CD8-positive, alpha-beta memory T cell (primary cell): ENCODE data around the gene KAT8. TPM values are rescaled to one million over a fixed set of nuclear protein-coding genes. Genes with fewer than 3 reads are reported as not detected.
A peak's percentile ranks its signal among the peaks of the same experiment; 100 is the strongest.

ENCODE experiments used
- CTCF ChIA-PET: fragments of 350-600 bp; sonication (Branson Sonifier 250); formaldehyde crosslinking; loops from one replicate; lab custom pipeline; 2021; ENCODE audit warnings: antibody characterized with exemption; lab: Charles Lee
- POLR2A ChIA-PET: fragments of 350-600 bp; sonication (Branson Sonifier 250); formaldehyde crosslinking; loops from one replicate; lab custom pipeline; 2021; ENCODE audit warnings: antibody characterized with exemption; lab: Charles Lee
- DNase-seq, 5 donors: peaks; one replicate each; pipeline versions ENCODE4 v3.0.0 to v3.0.0-alpha.2; 2020 to 2022; ENCODE audit warnings: mixed read lengths in 1 of 5
- H3K27ac ChIP-seq: one replicate; pipeline ENCODE4 v1.7.0; 2013; ENCODE audit warnings: low read depth, mild to moderate bottlenecking, low read length, moderate library complexity
- H3K27me3 ChIP-seq: 2 replicates; pipeline ENCODE4 v1.7.0; 2013; ENCODE audit warnings: low read length, mild to moderate bottlenecking; ENCODE audit not compliant: insufficient read depth, poor library complexity, severe bottlenecking
- H3K36me3 ChIP-seq: 2 replicates; pipeline ENCODE4 v1.7.0; 2013; ENCODE audit warnings: mild to moderate bottlenecking, low read length, moderate library complexity; ENCODE audit not compliant: insufficient read depth
- H3K4me1 ChIP-seq: 2 replicates; pipeline ENCODE4 v1.7.0; 2013; ENCODE audit warnings: mild to moderate bottlenecking, low read length, moderate library complexity; ENCODE audit not compliant: insufficient read depth
- H3K4me3 ChIP-seq: 2 replicates; pipeline ENCODE4 v1.7.0; 2013; ENCODE audit warnings: mild to moderate bottlenecking, low read length
- H3K9me3 ChIP-seq: 2 replicates; pipeline ENCODE4 v1.7.0; 2013; ENCODE audit warnings: mild to moderate bottlenecking, low read length
- H3K27ac Mint-ChIP-seq, 8 donors: one replicate each; pipeline ENCODE4 v1.8.0; 2020 to 2021; ENCODE audit warnings: mixed read lengths in 8 of 8, mild to moderate bottlenecking in 6 of 8, inconsistent platforms in 3 of 8, moderate library complexity in 3 of 8
- H3K27me3 Mint-ChIP-seq, 2 donors: one replicate each; pipeline ENCODE4 v1.8.0; 2020 to 2021; ENCODE audit warnings: mixed read lengths in 2 of 2, mild to moderate bottlenecking in 1 of 2, moderate library complexity in 1 of 2
- H3K36me3 Mint-ChIP-seq, 3 donors: one replicate each; pipeline ENCODE4 v1.8.0; 2020 to 2021; ENCODE audit warnings: mixed read lengths in 3 of 3, inconsistent platforms in 1 of 3, mild to moderate bottlenecking in 1 of 3
- H3K4me1 Mint-ChIP-seq, 3 donors: one replicate each; pipeline ENCODE4 v1.8.0; 2020 to 2021; ENCODE audit warnings: mixed read lengths in 3 of 3, inconsistent platforms in 1 of 3, mild to moderate bottlenecking in 1 of 3
- H3K4me3 Mint-ChIP-seq, 7 donors: one replicate each; pipeline ENCODE4 v1.8.0; 2020 to 2021; ENCODE audit warnings: mixed read lengths in 7 of 7, mild to moderate bottlenecking in 6 of 7, moderate library complexity in 4 of 7, inconsistent platforms in 2 of 7
- H3K9me3 Mint-ChIP-seq, 5 donors: one replicate each; pipeline ENCODE4 v1.8.0; 2020 to 2022; ENCODE audit warnings: mixed read lengths in 5 of 5, mild to moderate bottlenecking in 3 of 5, moderate library complexity in 2 of 5, inconsistent platforms in 1 of 5
- polyA plus RNA-seq: library from polyadenylated mRNA; unstranded; fragments of 300-500 nt; fragmentation: Illumina TruSeq; gene quantifications from one replicate; pipeline ENCODE4 v1.2.3, GENCODE V29; 2021
- total RNA-seq, 2 experiments: library from RNA; stranded (reverse); gene quantifications; one replicate each; pipeline ENCODE4 v1.2.3, GENCODE V29; 2021

The KAT8 gene
- total and polyA plus RNA-seq, 3 experiments from 2014 or later: 56.1 to 67.3 (median 58.6) TPM

- Mint-ChIP-seq H3K9me3 (no peaks in the 10 kb centered on the region), H3K36me3 (peaks cover 0 to 63% (median 2%) of the 10 kb centered on the region in 3 donors), H3K27ac (peak overlapping the region in 4 of 8 donors; percentile 2 to 88 (median 50)), H3K4me1 (peaks cover 3 to 18% (median 6%) of the 10 kb centered on the region in 3 donors), H3K4me3 (no peak overlapping the region), H3K27me3 (no peaks in the 10 kb centered on the region)
- Histone ChIP-seq H3K9me3 (no peaks in the 10 kb centered on the region), H3K27ac (no peak overlapping the region), H3K27me3 (no peaks in the 10 kb centered on the region), H3K36me3 (peaks cover 9% of the 10 kb centered on the region), H3K4me1 (no peaks in the 10 kb centered on the region), H3K4me3 (no peak overlapping the region)
- peak in 1 of 5 donors; percentile 43 for DNase-seq
- ChIA-PET CTCF (no interaction called here), POLR2A (no interaction called here)
These were observed 31.4 kb upstream of the KAT8 start for GRCh38 chr16:31085873-31086628.

DNA sequence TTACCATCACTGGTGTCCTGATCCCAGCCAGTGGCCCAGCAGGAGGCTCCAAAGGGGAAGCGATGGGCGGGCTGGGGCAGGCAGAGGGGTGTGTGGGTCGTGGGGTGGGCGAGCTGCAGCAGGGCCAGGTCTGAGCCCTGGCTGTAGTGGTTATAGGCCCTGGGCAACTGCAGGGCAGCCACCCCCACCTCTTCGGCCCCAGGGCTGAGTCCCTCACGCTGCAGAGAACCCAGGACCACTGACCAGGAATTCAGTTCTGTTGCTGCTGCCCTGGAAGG, 30.9 kb upstream of the KAT8 start:
- no peak for DNase-seq
- H3K27ac Mint-ChIP-seq: no peak overlapping the region
- Histone ChIP-seq H3K4me3 (no peak overlapping the region), H3K4me1 (no peaks in the 10 kb centered on the region), H3K36me3 (peaks cover 10% of the 10 kb centered on the region), H3K27me3 (no peaks in the 10 kb centered on the region), H3K9me3 (no peaks in the 10 kb centered on the region), H3K27ac (no peak overlapping the region)
- H3K27me3 Mint-ChIP-seq: no peaks in the 10 kb centered on the region
- H3K9me3 Mint-ChIP-seq: no peaks in the 10 kb centered on the region
- H3K4me1 Mint-ChIP-seq: peaks cover 3 to 18% (median 6%) of the 10 kb centered on the region in 3 donors
- CTCF ChIA-PET: no interaction called here
- no peak overlapping the region for H3K4me3 Mint-ChIP-seq
- peaks cover 0 to 65% (median 2%) of the 10 kb centered on the region in 3 donors for H3K36me3 Mint-ChIP-seq
- POLR2A ChIA-PET: no interaction called here

GRCh38 chr16:31087481-31087880, 30.0 kb upstream of the KAT8 start:
- no peak overlapping the region for H3K4me3 Mint-ChIP-seq
- peaks cover 0 to 58% (median 2%) of the 10 kb centered on the region in 3 donors for H3K36me3 Mint-ChIP-seq
- H3K27me3 ChIP-seq: no peaks in the 10 kb centered on the region
- no peak for DNase-seq
- peaks cover 2 to 11% (median 2%) of the 10 kb centered on the region in 3 donors for H3K4me1 Mint-ChIP-seq
- H3K9me3 Mint-ChIP-seq: no peaks in the 10 kb centered on the region
- no peak overlapping the region for H3K4me3 ChIP-seq
- no peaks in the 10 kb centered on the region for H3K9me3 ChIP-seq
- H3K4me1 ChIP-seq: no peaks in the 10 kb centered on the region
- H3K27ac ChIP-seq: no peak overlapping the region
- ChIA-PET CTCF (interaction anchor here (1.5 kb wide), 1 partner anchor 134 kb away, joined by 3 read pairs; no protein-coding TSS in a partner anchor), POLR2A (no interaction called here)
- H3K27me3 Mint-ChIP-seq: no peaks in the 10 kb centered on the region
- H3K27ac Mint-ChIP-seq: peak overlapping the region in 1 of 8 donors; percentile 15
- H3K36me3 ChIP-seq: peaks cover 10% of the 10 kb centered on the region

DNA sequence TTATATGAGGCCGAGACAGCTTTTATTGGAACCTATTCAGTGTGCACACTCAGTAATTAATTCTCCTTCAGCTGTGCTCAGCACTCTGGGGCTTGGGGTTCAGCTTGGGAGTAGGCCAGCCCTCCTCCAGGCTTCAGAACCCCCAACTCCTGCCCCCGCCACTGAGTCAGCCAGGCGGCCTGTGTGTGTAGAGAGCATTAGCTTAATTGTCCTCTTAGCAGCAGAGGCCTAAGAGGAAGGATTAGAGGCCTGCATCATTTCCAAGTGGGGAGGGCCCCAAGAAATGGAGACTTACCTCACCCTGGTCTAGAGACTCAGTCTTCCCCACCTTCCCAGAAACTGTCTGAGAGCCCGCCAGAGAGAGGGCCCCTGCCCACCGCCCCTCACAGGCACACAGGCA, 29.5 kb upstream of the KAT8 start:
- CTCF ChIA-PET: interaction anchor here (0.6 to 1.5 kb wide), 2 partner anchors 134 to 146 kb away, joined by 3 read pairs; no protein-coding TSS in a partner anchor

DNA sequence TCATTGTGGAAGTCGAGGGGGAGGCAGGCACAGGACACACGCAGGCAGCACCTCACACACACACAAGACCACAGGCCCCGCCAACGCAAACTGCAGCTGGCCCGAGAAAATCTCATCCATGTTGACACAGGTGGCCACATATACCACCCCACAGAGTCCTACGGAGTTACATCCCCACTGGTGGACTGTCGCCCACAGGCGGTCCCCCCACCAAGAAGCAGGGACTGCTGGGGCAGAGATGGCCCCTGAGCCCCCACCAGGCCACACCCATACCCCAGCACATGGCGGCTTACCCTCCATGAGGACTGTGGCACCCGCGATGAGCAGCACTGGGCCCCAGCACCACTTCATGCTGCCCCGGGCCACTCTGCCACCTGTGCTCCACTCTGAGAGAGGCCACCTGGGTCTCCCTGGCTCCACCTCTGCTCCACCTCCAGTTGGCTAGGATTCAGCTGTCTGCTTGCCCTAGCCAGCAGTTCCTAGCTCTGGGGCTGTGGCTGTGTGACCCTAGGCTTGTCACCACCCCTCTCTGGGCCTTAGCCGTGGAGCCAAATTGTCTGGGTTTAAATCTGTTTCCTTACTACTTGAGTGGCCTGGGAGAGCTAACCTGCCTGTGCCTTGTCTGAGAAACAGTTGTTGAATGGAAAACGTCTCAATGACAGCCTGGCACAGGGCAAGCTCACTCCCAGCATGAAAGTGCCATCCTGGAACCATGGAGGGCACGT, 28.8 kb upstream of the KAT8 start, which contains the start of gene PRSS53:
Gene PRSS53, minus strand, starts transcription at position 485 of the 725 bp plus-strand sequence. Its CDS starts 134 bp downstream, at position 351.
- no peaks in the 10 kb centered on the region for H3K9me3 Mint-ChIP-seq
- no peak for DNase-seq
- H3K4me3 Mint-ChIP-seq: peak within 1 kb of the TSS in 1 of 7 donors; percentile 48
- peak within 1 kb of the TSS in 4 of 8 donors; percentile 64 to 78 (median 68) for H3K27ac Mint-ChIP-seq
- no peaks in the 10 kb centered on the region for H3K27me3 Mint-ChIP-seq
- H3K36me3 Mint-ChIP-seq: peaks cover 0 to 50% (median 2%) of the 10 kb centered on the region in 3 donors
- no peak within 1 kb of the TSS for H3K27ac ChIP-seq
- POLR2A ChIA-PET: no interaction called here
- H3K36me3 ChIP-seq: peaks cover 10% of the 10 kb centered on the region
- peaks cover 5 to 19% (median 9%) of the 10 kb centered on the region in 3 donors for H3K4me1 Mint-ChIP-seq
- CTCF ChIA-PET: interaction anchor here (0.6 to 1.5 kb wide), 2 partner anchors 135 to 146 kb away, joined by 3 read pairs; no protein-coding TSS in a partner anchor
- H3K4me3 ChIP-seq: no peak within 1 kb of the TSS
- no peaks in the 10 kb centered on the region for H3K9me3 ChIP-seq
- H3K4me1 ChIP-seq: no peaks in the 10 kb centered on the region
- no peaks in the 10 kb centered on the region for H3K27me3 ChIP-seq

More for the DNA sequence above, 29.5 kb upstream of the KAT8 start:
- Histone ChIP-seq H3K4me1 (no peaks in the 10 kb centered on the region), H3K4me3 (no peak overlapping the region), H3K9me3 (no peaks in the 10 kb centered on the region), H3K36me3 (peaks cover 10% of the 10 kb centered on the region), H3K27ac (no peak overlapping the region), H3K27me3 (no peaks in the 10 kb centered on the region)
- Mint-ChIP-seq H3K27ac (peak overlapping the region in 1 of 8 donors; percentile 65), H3K4me1 (peaks cover 4 to 15% (median 4%) of the 10 kb centered on the region in 3 donors), H3K9me3 (no peaks in the 10 kb centered on the region), H3K4me3 (no peak overlapping the region), H3K36me3 (peaks cover 0 to 55% (median 2%) of the 10 kb centered on the region in 3 donors), H3K27me3 (no peaks in the 10 kb centered on the region)
- POLR2A ChIA-PET: no interaction called here
- DNase-seq: no peak

DNA sequence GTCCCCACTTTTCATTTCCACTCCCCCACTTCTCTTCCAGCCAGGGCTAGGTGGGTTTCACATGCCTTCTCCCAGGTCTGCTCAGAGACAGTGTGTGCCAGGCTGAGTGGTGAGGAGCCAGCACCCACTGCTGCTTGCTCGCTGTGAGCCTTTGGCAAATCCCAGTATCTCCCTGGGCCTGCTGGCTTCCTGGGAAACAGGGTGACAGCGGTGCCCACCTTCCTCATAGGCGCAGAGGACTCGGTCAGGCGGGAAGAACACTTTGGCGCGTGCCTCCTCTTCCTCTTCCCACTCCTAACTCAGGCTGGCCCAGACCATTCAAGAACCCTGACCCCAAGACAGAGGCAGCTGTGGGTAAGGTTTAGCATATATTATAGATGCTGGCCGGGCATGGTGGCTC, 28.3 kb upstream of the KAT8 start:
- peaks cover 10% of the 10 kb centered on the region for H3K36me3 ChIP-seq
- Mint-ChIP-seq H3K4me3 (peak overlapping the region in 1 of 7 donors; percentile 48), H3K36me3 (peaks cover 0 to 46% (median 2%) of the 10 kb centered on the region in 3 donors), H3K27me3 (no peaks in the 10 kb centered on the region), H3K27ac (peak overlapping the region in 2 of 8 donors; percentile 64 to 70), H3K4me1 (peaks cover 10 to 24% (median 15%) of the 10 kb centered on the region in 3 donors), H3K9me3 (no peaks in the 10 kb centered on the region)
- no peaks in the 10 kb centered on the region for H3K9me3 ChIP-seq
- DNase-seq: no peak
- POLR2A ChIA-PET: no interaction called here
- CTCF ChIA-PET: interaction anchor here (1.5 kb wide), 1 partner anchor 136 kb away, joined by 3 read pairs; no protein-coding TSS in a partner anchor
- peaks cover 5% of the 10 kb centered on the region for H3K4me1 ChIP-seq
- H3K27ac ChIP-seq: no peak overlapping the region
- H3K27me3 ChIP-seq: no peaks in the 10 kb centered on the region
- no peak overlapping the region for H3K4me3 ChIP-seq

DNA sequence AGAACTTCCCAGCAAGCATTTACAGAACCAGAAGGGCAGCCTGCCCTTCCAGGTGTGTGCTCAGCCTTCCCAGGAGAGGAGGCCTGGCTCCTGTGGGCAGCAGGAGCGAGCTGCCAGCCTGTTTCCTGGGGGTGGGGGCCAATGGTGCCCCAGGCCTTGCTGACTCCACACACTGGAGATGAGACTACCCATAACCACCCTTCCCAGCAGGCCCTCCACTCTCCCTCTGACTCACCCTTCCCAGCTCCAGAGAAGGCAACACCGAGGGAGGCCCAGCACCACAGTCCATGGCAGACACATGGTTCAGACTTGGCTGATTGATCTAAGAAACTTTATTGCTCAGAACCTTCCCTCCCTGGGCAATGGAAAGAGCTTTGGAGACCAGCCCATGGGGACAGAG, 26.9 kb upstream of the KAT8 start:
- peaks cover 20 to 32% (median 21%) of the 10 kb centered on the region in 3 donors for H3K4me1 Mint-ChIP-seq
- CTCF ChIA-PET: no interaction called here
- H3K36me3 ChIP-seq: peaks cover 10% of the 10 kb centered on the region

More for the DNA sequence above, 26.9 kb upstream of the KAT8 start:
- no peak for DNase-seq
- Mint-ChIP-seq H3K27ac (peak overlapping the region in 4 of 8 donors; percentile 23 to 86 (median 58)), H3K9me3 (no peaks in the 10 kb centered on the region), H3K36me3 (peaks cover 0 to 45% (median 2%) of the 10 kb centered on the region in 3 donors), H3K27me3 (no peaks in the 10 kb centered on the region), H3K4me3 (peak overlapping the region in 1 of 7 donors; percentile 54)
- H3K4me3 ChIP-seq: no peak overlapping the region
- POLR2A ChIA-PET: no interaction called here
- H3K27me3 ChIP-seq: no peaks in the 10 kb centered on the region
- H3K9me3 ChIP-seq: no peaks in the 10 kb centered on the region
- peaks cover 12% of the 10 kb centered on the region for H3K4me1 ChIP-seq
- no peak overlapping the region for H3K27ac ChIP-seq
